Thoracic aorta (tissue), 2 donors: ENCODE results near the gene DAP. TPM values are rescaled to one million over a fixed set of nuclear protein-coding genes. Genes with fewer than 3 reads are reported as not detected.

ENCODE experiments used
- ATAC-seq: fragments of 150-250 bp; one replicate; pipeline ENCODE4 v1.8.0; 2017; ENCODE audit warnings: low read depth; ENCODE audit not compliant: insufficient number of reproducible peaks, low FRiP score
- DNase-seq: peaks from one replicate; pipeline ENCODE4 v3.0.0-alpha.2; 2020; ENCODE audit warnings: low spot score
- H3K27ac ChIP-seq, 2 donors: fragments of 200-600 bp; sonication (generic); 1 replicate in 1 of 2; 2 replicates in 1 of 2; pipeline ENCODE4 v1.5.1; 2016; ENCODE audit warnings: mild to moderate bottlenecking in 2 of 2, moderate library complexity in 2 of 2
- H3K27me3 ChIP-seq: fragments of 200-600 bp; sonication (generic); replicated peaks from 2 replicates; pipeline ENCODE4 v1.6.0; 2016; ENCODE audit warnings: mild to moderate bottlenecking; ENCODE audit not compliant: insufficient read depth
- H3K36me3 ChIP-seq: fragments of 200-600 bp; sonication (generic); one replicate; pipeline ENCODE4 v1.5.1; 2016
- H3K4me1 ChIP-seq, 2 donors: fragments of 200-600 bp; sonication (generic); 1 replicate in 1 of 2; 2 replicates in 1 of 2; pipeline versions ENCODE4 v1.5.1 to v1.6.0; 2016; ENCODE audit warnings: low read depth in 2 of 2, mild to moderate bottlenecking in 1 of 2; ENCODE audit not compliant: control insufficient read depth in 1 of 2
- H3K4me3 ChIP-seq: fragments of 200-600 bp; sonication (generic); 2 replicates; pipeline ENCODE4 v1.5.1; 2016; ENCODE audit warnings: mild to moderate bottlenecking
- H3K9me3 ChIP-seq: fragments of 200-600 bp; sonication (generic); 2 replicates; pipeline ENCODE4 v1.5.1; 2016
- total RNA-seq, 2 donors: library from RNA; depleted of rRNA; stranded (reverse); fragments of >200 nt; gene quantifications; one replicate each; pipeline versions ENCODE4 v1.1.0 to v1.2.3, GENCODE V29; 2016
- TF ChIP-seq, protein P1 (sequence below): fragments of 200-600 bp; sonication (generic); IDR thresholded peaks from one replicate; pipeline ENCODE4 v1.5.1; 2019; ENCODE audit warnings: antibody characterized with exemption

The DAP gene
- total RNA-seq, 2 donors from 2014 or later = 79.6 to 113 TPM

- DNase-seq = no peak
- Histone ChIP-seq H3K27me3 (no peaks in the 10 kb centered on the region), H3K4me3 (no peak overlapping the region), H3K9me3 (no peaks in the 10 kb centered on the region), H3K36me3 (no peaks in the 10 kb centered on the region), H3K4me1 (no peaks in the 10 kb centered on the region), H3K27ac (no peak overlapping the region)
- no peak for ATAC-seq
- TF ChIP-seq, protein P1, sequence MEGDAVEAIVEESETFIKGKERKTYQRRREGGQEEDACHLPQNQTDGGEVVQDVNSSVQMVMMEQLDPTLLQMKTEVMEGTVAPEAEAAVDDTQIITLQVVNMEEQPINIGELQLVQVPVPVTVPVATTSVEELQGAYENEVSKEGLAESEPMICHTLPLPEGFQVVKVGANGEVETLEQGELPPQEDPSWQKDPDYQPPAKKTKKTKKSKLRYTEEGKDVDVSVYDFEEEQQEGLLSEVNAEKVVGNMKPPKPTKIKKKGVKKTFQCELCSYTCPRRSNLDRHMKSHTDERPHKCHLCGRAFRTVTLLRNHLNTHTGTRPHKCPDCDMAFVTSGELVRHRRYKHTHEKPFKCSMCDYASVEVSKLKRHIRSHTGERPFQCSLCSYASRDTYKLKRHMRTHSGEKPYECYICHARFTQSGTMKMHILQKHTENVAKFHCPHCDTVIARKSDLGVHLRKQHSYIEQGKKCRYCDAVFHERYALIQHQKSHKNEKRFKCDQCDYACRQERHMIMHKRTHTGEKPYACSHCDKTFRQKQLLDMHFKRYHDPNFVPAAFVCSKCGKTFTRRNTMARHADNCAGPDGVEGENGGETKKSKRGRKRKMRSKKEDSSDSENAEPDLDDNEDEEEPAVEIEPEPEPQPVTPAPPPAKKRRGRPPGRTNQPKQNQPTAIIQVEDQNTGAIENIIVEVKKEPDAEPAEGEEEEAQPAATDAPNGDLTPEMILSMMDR = no peak
Observed at GRCh38 chr5:10797261-10797660, 36.2 kb upstream of the DAP start.

DNA sequence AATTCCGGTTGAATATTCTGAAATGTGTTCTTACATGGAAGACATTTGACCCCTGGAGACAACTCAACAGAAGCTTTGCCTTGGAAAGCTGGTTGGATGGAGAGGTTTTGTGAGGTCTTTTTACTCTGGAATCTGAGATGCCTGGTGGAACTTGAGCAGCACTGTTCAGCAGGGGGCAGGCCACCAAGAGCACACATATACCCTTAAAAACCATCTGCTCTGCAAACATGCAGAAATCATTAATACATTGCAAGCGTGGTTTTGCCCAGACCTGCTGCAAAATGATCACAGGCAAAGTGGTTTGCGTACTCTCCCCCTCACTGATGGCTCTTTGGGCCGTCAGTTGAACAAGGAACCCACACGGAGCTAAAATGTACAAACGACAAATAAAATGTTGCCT is 32.8 kb upstream of the DAP start:
- TF ChIP-seq, protein P1 = no peak
- H3K9me3 ChIP-seq = no peaks in the 10 kb centered on the region
- DNase-seq (no peak), ATAC-seq (no peak)
- H3K36me3 ChIP-seq = no peaks in the 10 kb centered on the region
- H3K27ac ChIP-seq = no peak overlapping the region
- no peaks in the 10 kb centered on the region for H3K27me3 ChIP-seq
- H3K4me1 ChIP-seq = peaks cover 0 to 2% of the 10 kb centered on the region in 2 donors
- H3K4me3 ChIP-seq = no peak overlapping the region

DNA sequence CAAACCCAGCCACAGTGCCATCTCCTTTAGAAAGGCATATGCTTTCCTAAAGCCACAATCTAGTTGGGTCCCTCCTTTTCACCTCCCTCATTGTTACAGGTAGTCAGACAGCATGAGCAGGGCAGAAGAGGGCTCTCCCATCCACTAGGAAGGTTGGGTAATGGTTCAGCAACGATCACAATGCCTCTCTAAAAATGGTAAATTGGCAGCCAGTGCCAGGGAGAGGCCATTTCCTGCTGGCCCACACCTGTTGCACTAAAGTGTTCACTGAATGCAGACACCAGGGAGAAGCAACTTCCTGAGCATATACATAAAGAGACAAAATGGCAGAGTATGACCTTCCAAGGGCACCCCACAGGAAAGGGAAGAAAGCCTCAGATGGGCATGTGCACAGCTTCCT is 31.3 kb upstream of the DAP start:
- ATAC-seq = no peak
- H3K4me1 ChIP-seq = peaks cover 0 to 2% of the 10 kb centered on the region in 2 donors
- no peaks in the 10 kb centered on the region for H3K27me3 ChIP-seq
- H3K9me3 ChIP-seq = no peaks in the 10 kb centered on the region
- H3K36me3 ChIP-seq = no peaks in the 10 kb centered on the region
- H3K4me3 ChIP-seq = no peak overlapping the region
- H3K27ac ChIP-seq = no peak overlapping the region
- no peak for DNase-seq
- TF ChIP-seq, protein P1 = no peak

GRCh38 chr5:10789726-10790125 is 28.7 kb upstream of the DAP start:
- TF ChIP-seq, protein P1 = no peak
- no peaks in the 10 kb centered on the region for H3K27me3 ChIP-seq
- no peaks in the 10 kb centered on the region for H3K9me3 ChIP-seq
- no peaks in the 10 kb centered on the region for H3K36me3 ChIP-seq
- no peak overlapping the region for H3K27ac ChIP-seq
- no peak for ATAC-seq
- DNase-seq = no peak
- peaks cover 0 to 2% of the 10 kb centered on the region in 2 donors for H3K4me1 ChIP-seq
- no peak overlapping the region for H3K4me3 ChIP-seq

GRCh38 chr5:10789021-10789420 is 28.0 kb upstream of the DAP start:
- H3K9me3 ChIP-seq = no peaks in the 10 kb centered on the region
- no peaks in the 10 kb centered on the region for H3K36me3 ChIP-seq
- H3K4me1 ChIP-seq = peaks cover 0 to 2% of the 10 kb centered on the region in 2 donors
- H3K4me3 ChIP-seq = no peak overlapping the region
- H3K27me3 ChIP-seq = no peaks in the 10 kb centered on the region
- ATAC-seq (no peak), DNase-seq (no peak)
- TF ChIP-seq, protein P1 = no peak
- H3K27ac ChIP-seq = no peak overlapping the region
